ENCODE measurements around the gene IL32.
"Not testable (repeated sequence)": the region's sequence is repeated elsewhere in the genome, so short reads cannot be mapped to it uniquely, and the experiment has no call there.

IL32 gene

DNA sequence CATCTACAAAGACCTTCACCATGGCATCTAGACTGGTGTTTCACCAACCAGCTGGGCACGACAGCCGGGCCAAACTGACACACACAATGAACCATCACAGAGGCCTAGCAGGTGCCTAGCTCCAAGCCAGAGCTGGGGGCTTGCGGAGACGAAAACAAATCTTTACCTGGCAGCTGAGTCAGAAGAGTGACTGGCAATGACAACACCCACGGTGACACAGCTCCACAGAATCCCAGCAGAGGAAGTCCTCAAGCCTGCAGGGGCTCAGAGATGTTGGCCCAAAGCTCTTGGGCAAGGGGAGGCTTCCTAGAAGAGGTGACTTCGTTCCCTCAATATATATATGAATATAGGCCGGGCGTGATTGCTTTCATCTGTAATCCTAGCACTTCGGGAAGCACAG is 13.9 kb upstream of the IL32 start:
- no peak for DNase-seq (ENCODE audit: low read depth)

DNA sequence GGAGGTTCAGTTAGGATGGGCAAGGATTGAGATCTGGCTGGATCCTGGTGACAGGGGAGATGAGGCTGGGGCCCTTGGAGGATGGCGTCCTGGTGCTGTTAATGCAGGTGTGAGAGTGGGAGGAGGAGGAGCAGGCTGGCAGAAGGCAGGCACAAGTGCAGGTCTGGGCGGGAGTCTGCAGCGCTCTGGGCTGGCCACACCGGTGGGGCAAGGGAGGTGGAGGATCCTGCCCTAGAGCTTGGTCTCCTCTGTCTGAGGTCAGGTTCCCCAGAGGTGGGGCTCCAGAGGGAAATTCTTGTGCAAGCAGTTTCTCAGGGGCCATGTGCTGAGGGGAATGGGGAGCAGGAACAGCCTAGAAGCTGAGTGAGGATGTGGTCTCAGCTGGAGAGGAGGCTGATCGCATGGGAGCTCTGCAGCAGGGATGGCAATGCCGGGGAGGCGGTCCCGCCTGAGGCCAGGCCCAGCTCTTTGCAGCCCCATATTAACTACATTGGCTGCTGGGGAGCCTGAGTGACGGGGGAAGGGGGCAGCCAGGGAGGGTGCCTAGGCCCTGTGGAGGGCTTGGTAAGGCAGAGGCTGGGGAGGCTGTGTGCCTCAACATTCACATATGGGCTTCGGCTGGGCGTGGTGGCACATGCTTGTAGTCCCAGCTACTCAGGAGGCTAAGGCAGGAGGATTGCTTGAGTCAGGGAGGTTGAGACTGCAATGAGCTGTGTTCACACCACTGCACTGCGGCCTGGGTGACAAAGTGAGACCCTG is 12.7 kb upstream of the IL32 start:
- not testable (repeated sequence) for DNase-seq (ENCODE audit: low read depth)

DNA sequence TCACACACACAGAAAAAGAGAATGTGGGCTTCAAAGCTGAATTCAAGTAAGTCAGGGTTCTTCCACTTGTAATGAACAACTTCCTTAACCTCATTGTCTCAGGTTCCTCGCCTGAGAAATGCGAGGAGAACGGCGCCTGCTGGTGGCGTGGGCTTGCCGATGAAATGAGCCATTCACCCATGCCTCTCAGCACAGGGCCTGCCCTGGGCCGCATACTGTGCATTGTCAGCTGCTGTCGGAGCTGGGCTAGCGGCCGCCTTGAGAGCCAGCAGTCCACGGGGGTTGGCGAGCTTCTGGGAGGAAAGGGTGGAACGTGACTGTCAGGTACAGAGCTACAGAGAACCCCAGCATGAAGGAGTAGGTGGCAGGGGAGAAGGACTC is 12.1 kb upstream of the IL32 start:
- DNase-seq (ENCODE audit: low read depth) = not testable (repeated sequence)

DNA sequence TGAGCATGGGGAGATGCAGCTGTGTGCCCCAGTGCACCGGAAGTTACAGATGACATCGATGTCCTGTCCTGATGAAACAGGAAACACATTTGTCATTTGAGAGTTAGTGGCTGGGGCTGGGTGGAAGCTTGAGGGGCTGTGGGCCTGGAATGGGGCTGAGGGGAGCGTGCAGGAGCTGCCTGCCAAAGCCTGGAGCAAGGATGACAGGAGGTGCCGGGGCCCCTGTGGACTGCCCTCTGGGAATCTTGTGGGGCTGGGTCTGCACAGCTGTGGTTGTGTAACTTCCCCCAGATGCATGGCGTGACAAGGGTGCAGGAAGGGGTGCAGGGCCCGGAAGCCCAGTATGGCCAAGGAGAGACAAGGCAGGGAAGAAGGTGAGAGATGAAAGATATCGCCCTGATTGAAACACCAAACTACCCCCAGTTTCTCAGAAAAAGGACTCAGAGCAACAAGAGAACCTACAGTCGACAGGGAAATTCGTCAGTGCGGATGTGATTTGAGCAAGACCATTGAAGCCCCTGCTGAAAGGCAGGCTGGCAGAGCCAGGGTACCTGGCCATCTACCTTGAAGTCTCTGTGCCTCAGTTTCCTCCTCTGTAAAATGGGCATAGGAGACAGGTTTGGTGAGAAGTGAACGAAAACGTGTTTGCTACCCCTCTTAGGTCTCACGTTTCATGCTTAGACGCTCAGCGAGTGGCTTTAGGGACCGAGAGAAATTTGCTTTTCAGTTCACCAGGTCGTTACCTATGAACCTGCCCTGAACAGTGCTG is 10.3 kb upstream of the IL32 start:
- no peak for DNase-seq (ENCODE audit: low read depth)

DNA sequence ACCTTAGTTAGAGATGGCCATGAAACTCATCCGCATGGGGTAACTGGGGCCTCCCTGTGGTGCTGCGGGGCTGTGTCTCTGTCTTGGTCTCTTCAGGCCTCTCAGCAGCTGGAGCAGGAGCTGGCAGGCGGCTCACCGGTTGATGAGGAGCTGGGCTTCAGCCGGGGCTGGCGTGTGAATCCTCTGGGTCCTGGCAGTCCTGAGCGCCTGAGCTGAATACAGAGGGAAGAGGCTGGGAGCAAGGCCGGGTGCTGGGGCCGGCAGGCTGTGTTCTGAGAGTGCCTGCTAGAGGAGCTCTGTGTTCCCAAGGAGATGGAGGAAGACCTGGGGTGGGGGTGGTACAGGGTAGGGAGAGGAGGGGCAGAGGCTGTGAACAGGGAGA is 9.7 kb upstream of the IL32 start:
- not testable (repeated sequence) for DNase-seq (ENCODE audit: low read depth)

DNA sequence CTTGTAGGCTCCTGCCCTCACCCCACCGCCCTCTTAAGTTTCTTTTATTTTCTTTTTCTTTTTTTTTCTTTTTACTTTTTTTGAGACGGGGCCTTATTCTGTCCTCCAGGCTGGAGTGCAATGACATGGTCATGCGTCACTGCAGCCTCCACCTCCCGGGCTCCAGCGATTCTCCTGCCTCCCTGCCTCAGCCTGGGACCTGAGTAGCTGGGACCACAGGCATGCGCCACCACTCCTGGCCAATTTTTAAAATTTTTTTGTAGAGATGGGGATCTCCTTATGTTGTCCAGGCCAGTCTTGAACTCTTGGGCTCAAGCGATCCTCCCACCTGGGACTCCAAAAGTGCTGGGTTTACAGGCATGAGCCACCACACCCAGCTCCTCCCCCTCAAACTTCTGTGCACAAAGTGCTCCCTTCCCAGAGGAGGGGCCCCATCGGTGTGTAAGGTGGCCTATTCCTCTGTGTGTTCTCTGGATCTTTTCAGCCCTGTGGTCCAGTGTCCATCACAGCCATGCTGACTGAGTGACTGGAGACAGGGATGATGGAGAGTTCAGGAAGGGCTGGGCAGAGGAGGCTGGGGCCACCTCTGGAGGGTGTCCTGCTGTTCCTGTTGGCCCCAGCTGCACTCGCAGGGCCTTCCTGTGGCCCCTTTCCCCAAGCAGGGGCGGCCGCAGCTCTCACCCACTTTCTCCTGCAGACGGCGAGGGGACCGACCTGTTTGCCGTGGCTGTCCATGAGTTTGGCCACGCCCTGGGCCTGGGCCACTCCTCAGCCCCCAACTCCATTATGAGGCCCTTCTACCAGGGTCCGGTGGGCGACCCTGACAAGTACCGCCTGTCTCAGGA is 8.9 kb upstream of the IL32 start:
- DNase-seq (ENCODE audit: low read depth) = no peak

DNA sequence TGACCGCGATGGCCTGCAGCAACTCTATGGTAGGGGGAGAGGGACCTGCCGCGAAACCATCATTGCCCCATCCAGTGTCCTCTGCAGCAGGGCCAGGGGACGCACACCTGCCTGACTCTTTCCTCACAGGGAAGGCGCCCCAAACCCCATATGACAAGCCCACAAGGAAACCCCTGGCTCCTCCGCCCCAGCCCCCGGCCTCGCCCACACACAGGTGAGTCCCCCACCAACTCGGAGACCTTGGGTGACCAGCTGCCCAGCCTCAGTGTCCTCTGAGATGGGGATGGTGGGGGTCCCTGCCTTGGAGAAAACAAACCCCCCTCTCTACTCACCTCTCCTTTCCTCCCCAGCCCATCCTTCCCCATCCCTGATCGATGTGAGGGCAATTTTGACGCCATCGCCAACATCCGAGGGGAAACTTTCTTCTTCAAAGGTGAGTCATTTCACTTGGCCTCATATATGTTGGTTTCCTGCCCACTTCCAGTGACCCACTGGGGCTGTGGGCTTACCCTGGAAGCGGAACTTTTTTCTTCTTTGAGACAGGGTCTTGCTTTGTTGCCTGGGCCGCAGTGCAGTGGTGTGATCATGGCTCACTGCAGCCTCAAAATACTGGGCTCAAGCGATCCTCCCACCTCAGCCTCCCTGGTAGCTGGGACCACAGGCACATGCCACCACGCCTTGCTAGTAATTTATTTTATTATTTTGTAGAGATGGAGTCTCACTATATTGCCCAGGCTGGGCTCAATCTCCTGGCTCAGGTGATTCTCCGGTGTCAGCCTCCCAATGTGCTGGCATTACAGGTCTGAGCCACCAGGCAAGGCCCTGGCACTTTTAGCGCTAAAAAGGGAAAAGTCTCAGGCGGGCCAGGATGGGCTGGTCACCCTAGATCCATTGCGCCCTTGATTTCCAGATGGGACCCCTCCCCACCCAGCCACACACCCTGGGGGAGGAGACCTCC is 8.0 kb upstream of the IL32 start:
- no peak for DNase-seq (ENCODE audit: low read depth)

DNA sequence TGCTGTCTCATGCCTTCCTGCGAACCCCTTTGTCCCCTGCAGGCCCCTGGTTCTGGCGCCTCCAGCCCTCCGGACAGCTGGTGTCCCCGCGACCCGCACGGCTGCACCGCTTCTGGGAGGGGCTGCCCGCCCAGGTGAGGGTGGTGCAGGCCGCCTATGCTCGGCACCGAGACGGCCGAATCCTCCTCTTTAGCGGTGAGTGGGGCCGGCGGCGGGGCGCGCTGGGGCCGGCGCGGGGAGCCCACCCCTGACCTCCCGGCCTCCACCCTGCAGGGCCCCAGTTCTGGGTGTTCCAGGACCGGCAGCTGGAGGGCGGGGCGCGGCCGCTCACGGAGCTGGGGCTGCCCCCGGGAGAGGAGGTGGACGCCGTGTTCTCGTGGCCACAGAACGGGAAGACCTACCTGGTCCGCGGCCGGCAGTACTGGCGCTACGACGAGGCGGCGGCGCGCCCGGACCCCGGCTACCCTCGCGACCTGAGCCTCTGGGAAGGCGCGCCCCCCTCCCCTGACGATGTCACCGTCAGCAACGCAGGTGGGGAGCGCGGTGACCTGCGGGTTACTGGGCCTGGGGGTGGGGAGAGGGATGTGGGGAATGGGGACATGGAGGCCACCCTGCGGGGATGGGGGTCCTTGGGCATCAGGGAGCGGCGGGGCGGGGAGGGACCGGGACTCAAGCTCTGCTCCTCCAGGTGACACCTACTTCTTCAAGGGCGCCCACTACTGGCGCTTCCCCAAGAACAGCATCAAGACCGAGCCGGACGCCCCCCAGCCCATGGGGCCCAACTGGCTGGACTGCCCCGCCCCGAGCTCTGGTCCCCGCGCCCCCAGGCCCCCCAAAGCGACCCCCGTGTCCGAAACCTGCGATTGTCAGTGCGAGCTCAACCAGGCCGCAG is 7.1 kb upstream of the IL32 start:
- peak; percentile 11 for DNase-seq (ENCODE audit: low read depth)

DNA sequence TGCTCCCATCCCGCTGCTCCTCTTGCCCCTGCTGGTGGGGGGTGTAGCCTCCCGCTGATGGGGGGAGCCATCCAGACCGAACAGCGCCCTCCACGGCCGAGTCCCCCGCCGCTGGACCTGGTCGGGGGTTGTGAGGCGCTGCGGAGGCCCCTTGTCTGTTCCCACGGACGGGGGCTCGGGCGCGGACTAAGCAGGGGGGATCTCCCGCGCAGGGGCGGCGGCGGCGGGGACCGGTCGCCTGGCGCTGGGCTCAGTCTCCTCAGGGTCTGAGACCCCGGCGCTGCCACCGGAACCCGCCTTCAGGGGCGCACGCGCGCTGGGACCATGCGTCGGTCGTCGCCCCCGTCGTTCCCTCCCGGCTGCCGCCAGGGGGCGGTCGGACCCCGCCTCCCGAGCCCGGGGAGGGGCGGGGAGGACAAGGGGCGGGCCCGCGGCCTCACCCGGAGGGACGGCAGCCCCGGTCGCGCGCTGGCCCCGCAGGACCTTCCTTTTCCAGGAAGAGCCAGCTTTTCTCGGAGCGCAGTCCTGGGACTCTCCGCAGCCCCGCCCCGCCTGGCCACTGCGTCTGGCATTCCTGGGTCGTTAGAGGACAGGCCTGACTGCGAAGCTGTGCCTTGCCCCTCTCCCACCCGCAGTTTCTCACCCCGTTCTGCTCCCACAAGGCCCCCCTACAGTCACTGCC is 6.3 kb upstream of the IL32 start:
- DNase-seq (ENCODE audit: low read depth) = peak; percentile 57

DNA sequence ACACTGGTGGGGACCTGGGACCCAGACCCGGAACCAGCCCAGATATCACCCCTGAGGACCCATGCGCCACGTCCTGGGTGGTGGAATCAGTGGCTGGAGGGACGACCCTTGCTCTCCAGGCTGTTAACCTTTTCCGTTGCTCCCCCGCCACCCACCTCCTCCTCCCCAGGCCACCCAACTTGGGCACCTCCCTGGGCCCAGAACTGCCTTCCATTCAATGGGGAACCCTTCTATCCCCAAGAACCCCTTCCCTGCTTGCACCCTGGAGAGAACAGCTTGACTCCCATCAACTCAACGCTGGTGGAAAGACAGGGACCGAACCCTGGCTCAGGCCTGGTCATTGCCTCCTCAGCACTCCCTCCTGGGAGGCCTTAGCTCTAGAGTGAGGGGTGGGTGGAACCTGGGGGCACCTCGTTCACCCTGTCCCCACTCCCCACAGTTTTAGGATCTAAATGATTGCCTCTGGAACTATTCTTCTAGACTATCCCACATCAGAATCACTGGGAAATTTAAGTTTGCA is 5.7 kb upstream of the IL32 start:
- no peak for DNase-seq (ENCODE audit: low read depth)

DNA sequence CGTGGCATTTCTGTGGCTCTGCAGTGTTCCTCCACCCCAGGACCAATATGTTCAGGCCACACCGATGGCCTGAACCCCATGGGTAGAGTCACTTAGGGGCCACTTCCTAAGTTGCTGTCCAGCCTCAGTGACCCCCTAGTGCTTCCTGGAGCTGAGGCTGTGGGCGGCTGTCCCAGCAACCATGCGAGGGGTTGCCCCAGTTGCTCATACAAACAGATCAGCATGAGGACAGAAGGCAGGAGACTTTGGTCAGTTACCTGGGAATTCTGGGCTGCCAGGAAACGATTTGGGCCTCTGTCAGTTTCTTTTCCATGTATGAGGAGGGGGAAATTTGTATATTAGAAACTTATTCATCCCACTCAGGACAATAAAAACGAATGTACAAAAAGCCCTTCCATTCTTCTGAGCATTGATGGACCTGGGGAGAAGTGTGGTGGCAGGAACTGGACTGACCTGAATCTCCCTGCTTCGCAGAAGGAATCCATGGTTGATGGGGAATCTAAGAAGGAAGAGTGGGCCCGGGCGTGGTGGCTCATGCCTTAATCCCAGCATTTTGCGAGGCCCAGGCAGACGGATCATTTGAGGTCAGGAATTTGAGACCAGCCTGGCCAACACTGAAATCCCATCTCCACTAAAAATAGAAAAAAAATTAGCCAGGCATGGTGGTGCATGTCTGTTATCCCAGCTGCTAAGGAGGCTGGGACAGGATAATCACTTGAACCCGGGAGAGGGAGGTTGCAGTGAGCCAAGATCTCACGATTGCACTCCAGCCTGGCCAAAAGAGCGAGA is 4.9 kb upstream of the IL32 start:
- DNase-seq (ENCODE audit: low read depth) = no peak

DNA sequence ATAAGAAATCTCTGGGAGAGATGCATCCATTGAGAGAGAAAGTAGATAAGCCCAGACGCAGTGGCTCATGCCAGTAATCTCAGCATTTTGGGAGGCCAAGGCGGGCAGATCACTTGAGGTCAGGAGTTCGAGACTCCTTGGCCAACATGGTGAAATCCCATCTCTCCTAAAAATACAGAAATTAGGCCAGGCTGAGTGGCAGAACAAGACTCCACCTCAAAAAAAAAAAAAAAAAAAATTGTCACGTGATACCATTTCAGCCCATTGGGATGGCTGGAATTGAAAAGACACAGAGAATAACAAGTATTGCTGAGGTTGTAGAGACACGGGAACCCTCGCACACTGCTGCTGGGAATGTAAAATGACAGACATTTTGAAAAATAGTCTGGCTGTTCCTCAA is 2.9 kb upstream of the IL32 start:
- DNase-seq (ENCODE audit: low read depth) = no peak

DNA sequence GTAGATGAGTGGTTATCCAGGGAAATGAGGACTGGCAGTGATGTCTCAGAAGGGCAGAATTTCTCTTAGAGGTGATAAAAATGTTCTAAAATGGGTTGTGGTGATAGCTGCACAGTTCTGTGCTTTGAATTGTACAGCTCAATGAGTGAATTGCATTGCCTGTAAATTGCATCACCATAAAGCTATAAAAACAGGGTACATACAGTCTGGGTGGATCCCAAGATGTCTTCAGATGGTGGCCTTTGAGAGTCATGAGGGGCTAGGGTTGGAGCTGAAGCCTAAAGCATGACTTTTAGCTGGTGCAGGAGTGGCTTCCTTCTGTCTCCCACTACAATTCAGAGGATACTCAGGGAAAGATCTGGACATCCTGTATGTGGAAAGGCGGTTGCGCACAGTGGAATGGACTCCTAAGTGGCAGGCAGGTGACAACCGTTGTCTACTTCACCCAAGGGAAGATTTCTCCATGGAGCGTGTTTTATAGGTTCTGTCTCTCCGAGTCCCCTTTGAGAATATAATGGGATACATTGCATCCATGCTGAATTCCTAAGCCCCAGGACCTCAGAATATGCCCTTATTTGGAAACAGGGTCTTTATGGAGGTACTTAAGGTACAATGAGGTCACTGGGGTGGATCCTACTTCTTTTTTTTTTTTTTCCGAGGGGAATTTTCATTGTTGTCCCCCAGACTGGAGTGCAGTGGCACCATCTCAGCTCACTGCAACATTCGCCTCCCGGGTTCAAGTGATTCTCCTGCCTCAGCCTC is 1.6 kb upstream of the IL32 start:
- no peak for DNase-seq (ENCODE audit: low read depth)

DNA sequence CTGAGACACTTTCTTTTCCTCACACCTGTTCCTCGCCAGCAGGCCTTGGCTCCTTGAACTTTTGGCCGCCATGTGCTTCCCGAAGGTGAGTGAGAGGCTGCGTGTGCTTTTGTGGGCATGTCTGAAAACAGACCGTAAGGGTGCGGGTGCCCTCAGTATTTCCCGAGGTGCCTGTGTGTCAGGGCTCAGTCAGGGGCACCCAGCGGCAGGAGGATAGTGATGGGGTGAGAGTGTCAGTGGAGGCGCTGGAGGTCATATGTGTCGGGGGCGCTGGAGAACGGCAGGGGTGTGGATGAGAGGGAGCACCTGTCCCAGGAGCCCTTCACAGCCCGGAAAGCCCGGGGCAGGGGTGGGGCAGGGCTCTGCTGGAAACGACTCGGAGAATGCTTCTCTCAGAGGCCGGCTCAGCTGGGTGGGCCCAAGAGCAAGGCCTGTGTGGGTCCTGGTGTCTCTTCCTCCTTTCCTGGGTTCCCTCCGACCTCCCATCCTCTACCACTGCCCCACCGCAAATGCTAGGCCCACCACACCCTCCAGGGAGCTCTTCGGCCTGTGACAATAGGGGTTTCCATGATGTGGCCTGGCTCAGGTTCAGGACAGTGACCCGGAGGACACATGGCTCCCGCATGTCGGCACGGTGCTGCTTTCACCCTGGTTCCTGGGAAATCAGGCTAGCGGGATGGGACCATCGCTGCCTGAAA is 451 bp downstream of the IL32 start:
- DNase-seq (ENCODE audit: low read depth) = no peak

DNA sequence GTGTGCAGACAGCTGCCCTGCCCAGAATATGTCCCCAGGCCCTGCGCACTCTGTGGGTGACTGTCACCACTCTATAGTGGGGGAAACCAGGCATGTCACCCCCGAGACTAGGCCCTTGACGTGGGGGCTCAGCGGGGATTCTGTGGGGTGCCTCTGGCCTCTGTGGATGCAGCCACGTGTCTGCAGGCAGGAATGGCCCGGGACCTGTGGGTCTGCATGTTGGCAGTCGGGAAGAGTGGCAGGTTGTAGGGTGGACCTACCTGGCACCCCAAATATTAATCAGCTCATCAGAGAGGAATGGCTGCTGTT is 954 bp downstream of the IL32 start:
- no peak for DNase-seq (ENCODE audit: low read depth)

DNA sequence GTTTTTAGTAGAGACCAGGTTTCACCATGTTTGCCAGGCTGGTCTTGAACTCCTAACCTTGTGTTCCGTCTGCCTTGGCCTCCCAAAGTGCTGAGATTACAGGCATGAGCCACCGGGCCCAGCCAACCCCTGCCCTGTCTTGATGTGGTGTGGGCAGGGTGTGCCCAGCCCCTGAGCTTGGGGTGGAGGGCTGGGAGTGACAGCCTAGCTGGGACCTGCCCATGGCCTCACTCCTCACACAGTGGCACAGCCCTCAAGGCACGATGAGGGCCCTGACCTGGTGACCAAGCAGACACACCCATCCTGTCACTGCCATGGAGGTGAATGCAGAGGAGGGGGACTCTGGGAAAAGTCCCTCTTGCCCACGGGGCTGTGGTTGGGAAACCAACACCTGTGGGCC is 3.0 kb downstream of the IL32 start:
- no peak for DNase-seq (ENCODE audit: low read depth)

DNA sequence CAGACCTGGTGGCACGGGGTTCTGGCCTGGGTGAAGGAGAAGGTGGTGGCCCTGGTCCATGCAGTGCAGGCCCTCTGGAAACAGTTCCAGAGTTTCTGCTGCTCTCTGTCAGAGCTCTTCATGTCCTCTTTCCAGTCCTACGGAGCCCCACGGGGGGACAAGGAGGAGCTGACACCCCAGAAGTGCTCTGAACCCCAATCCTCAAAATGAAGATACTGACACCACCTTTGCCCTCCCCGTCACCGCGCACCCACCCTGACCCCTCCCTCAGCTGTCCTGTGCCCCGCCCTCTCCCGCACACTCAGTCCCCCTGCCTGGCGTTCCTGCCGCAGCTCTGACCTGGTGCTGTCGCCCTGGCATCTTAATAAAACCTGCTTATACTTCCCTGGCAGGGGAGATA is 3.7 kb downstream of the IL32 start:
- not testable (repeated sequence) for DNase-seq (ENCODE audit: low read depth)

DNA sequence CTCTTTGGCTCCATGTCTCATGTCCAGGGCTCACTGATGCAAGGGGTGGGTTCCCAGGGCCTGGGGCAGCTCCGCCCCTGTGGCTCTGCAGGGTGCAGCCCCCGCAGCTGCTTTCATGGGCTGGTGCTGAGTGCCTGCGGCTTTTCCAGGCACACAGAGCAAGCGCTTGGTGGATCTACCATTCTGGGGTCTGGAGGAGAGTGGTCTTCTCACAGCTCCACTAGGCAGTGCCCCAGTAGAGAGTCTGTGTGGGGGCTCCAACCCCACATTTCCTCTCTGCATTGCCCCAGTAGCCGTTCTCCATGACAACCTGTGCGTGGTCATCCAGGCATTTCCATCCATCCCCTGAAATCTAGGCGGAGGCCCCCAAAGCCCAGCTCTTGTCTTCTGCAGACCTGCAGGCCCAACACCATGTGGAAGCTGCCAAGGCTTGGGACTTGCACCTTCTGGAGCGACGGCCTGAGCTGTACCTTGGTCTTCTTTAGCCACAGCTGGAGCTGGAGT is 5.2 kb downstream of the IL32 start:
- no peak for DNase-seq (ENCODE audit: low read depth)
